ENCODE results near the gene CFAP43. TPM values are rescaled to one million over a fixed set of nuclear protein-coding genes. Genes with fewer than 3 reads are reported as not detected.

Gene CFAP43
- total and polyA plus RNA-seq, 9 of the 15 experiments (the other 6 are each of a cell fraction or from before 2014, with no cell fraction given) = 0.07 to 0.86 (median 0.11) TPM; not detected in 1

- peaks cover 86% of the 10 kb centered on the region for H3K79me2 ChIP-seq (ENCODE audit: control insufficient read depth, insufficient read depth, low read length)
- no peaks in the 10 kb centered on the region for H3K9me1 ChIP-seq (ENCODE audit: control insufficient read depth, insufficient read depth, low read length)
- peak in 1 of 4 experiments; percentile 35 for DNase-seq (ENCODE audit: extremely low read depth in 1 of 4, low spot score in 3 of 4)
- H4K20me1 ChIP-seq (replicated peaks; ENCODE audit: control insufficient read depth, insufficient read depth, low read length) = no peaks in the 10 kb centered on the region
- H3K4me1 ChIP-seq (replicated peaks in 1 of 2; ENCODE audit: control insufficient read depth in 2 of 2, insufficient read depth in 2 of 2, low read length in 2 of 2) = peaks cover 7 to 26% of the 10 kb centered on the region in 2 experiments; a peak in 4 of 5 replicates
- intact Hi-C loops (cut with micrococcal nuclease) = no loop called here
- peak; percentile 44 for FAIRE-seq
- 13% methylated on average over 6 of the region's 6 CpGs for WGBS (ENCODE audit: insufficient coverage, low coverage, missing lambda C conversion rate)
- H2AFZ ChIP-seq (ENCODE audit: low read depth, low read length) = no peak overlapping the region
- H3K4me2 ChIP-seq (ENCODE audit: insufficient read depth, low read length) = peak overlapping the region; percentile 66
- no peaks in the 10 kb centered on the region for H3K27me3 ChIP-seq (ENCODE audit: control insufficient read depth in 2 of 2, insufficient read depth in 2 of 2, low read length in 2 of 2)
- peak; percentile 50 for ATAC-seq
- peak overlapping the region; percentile 77 for H3K27ac ChIP-seq (ENCODE audit: extremely low read depth, low read depth, low read length)
- ChIA-PET POLR2A (interaction anchor here (1.2 to 1.3 kb wide), 2 partner anchors 11 to 15 kb away, joined by 3 to 4 read pairs; no protein-coding TSS in a partner anchor), CTCF (ENCODE audit: low intra/inter-chr PET ratio) (no interaction called here)
- no peaks in the 10 kb centered on the region for H3K9me3 ChIP-seq (replicated peaks; ENCODE audit: control insufficient read depth, insufficient read depth, low read depth, low read length)
- BruUV-seq (replicated peaks) = no TSS peak
- in situ Hi-C loops (cut with MboI) = no loop called here
- TF ChIP-seq POLR2AphosphoS2 (IDR thresholded peaks at IDR 0.05; ENCODE audit: low read length) (0 out of 2 replicates have a peak, but pooled peaks have one; percentile 43), KLF10 (CRISPR knock-in tag; IDR thresholded peaks at IDR 0.05) (no peak)
- H3K36me3 ChIP-seq (ENCODE audit: control insufficient read depth, insufficient read depth, low read length) = peaks cover 93% of the 10 kb centered on the region
- no peak overlapping the region for H3K4me3 ChIP-seq
- H3K9ac ChIP-seq (ENCODE audit: insufficient read depth in 1 of 2, low read depth in 2 of 2, low read length in 2 of 2) = peak overlapping the region; percentile 41 to 75; a peak in 3 of 4 replicates
Measured at GRCh38 chr10:104259999-104260774, 28.0 kb upstream of the CFAP43 start.

- CTCF ChIA-PET (ENCODE audit: low intra/inter-chr PET ratio) = no interaction called here
- POLR2A ChIA-PET = interaction anchor here (0.7 to 1.3 kb wide), 3 partner anchors 12 to 20 kb away, joined by 3 to 4 read pairs (median 3); no protein-coding TSS in a partner anchor
- ATAC-seq (no peak), FAIRE-seq (no peak), DNase-seq (ENCODE audit: extremely low read depth in 1 of 4, low spot score in 3 of 4) (no peak)
- Histone ChIP-seq H4K20me1 (replicated peaks; ENCODE audit: control insufficient read depth, insufficient read depth, low read length) (no peaks in the 10 kb centered on the region), H3K9me1 (ENCODE audit: control insufficient read depth, insufficient read depth, low read length) (no peaks in the 10 kb centered on the region), H3K4me1 (replicated peaks in 1 of 2; ENCODE audit: control insufficient read depth in 2 of 2, insufficient read depth in 2 of 2, low read length in 2 of 2) (peaks cover 14 to 26% of the 10 kb centered on the region in 2 experiments; a peak in 4 of 5 replicates), H3K36me3 (ENCODE audit: control insufficient read depth, insufficient read depth, low read length) (peaks cover 86% of the 10 kb centered on the region), H3K4me2 (ENCODE audit: insufficient read depth, low read length) (peak overlapping the region; percentile 66), H3K27me3 (ENCODE audit: control insufficient read depth in 2 of 2, insufficient read depth in 2 of 2, low read length in 2 of 2) (no peaks in the 10 kb centered on the region), H3K9ac (ENCODE audit: insufficient read depth in 1 of 2, low read depth in 2 of 2, low read length in 2 of 2) (no peak overlapping the region), H3K4me3 (no peak overlapping the region), H3K9me3 (replicated peaks; ENCODE audit: control insufficient read depth, insufficient read depth, low read depth, low read length) (no peaks in the 10 kb centered on the region), H2AFZ (ENCODE audit: low read depth, low read length) (no peak overlapping the region), H3K27ac (ENCODE audit: extremely low read depth, low read depth, low read length) (peak overlapping the region; percentile 77; the same call in 2 of the 3 replicates), H3K79me2 (ENCODE audit: control insufficient read depth, insufficient read depth, low read length) (peaks cover 93% of the 10 kb centered on the region)
- in situ Hi-C loops (cut with MboI) = no loop called here
- WGBS (ENCODE audit: insufficient coverage, low coverage, missing lambda C conversion rate) = 89% methylated on average over 3 of the region's 3 CpGs
- peak; percentile 30; the same call in 1 of the 2 replicates for TF ChIP-seq POLR2AphosphoS2 (IDR thresholded peaks at IDR 0.05; ENCODE audit: low read length)
- no peak for TF ChIP-seq ELK3 (CRISPR knock-in tag; IDR thresholded peaks at IDR 0.05)
- intact Hi-C loops (cut with micrococcal nuclease) = no loop called here
- BruUV-seq (replicated peaks) = no TSS peak
Measured at GRCh38 chr10:104259456-104259855, 27.3 kb upstream of the CFAP43 start.
